CD14-positive monocyte (primary cell): ENCODE data around the gene CPEB2. TPM values are rescaled to one million over a fixed set of nuclear protein-coding genes. Genes with fewer than 3 reads are reported as not detected.

Experiments
- DNase-seq, 3 donors: peaks; one replicate each; pipeline ENCODE4 v3.0.0-alpha.2; 2011 to 2022
- H2AFZ ChIP-seq: 2 replicates; pipeline ENCODE4 v1.6.0; 2012; ENCODE audit warnings: mild to moderate bottlenecking, low read depth, low read length, inconsistent platforms; ENCODE audit not compliant: insufficient read depth, poor library complexity, severe bottlenecking
- H3K27ac ChIP-seq, 2 donors: 1 replicate in 1 of 2; 2 replicates in 1 of 2; pipeline ENCODE4 v1.5.1; 2012 to 2013; ENCODE audit warnings: low read length in 2 of 2, control low read depth in 1 of 2, inconsistent platforms in 1 of 2, low read depth in 1 of 2, mild to moderate bottlenecking in 1 of 2
- H3K27me3 ChIP-seq, 2 donors: one replicate each; pipeline versions ENCODE4 v1.6.0 to v1.6.1; 2011 to 2013; ENCODE audit warnings: low read length in 2 of 2; ENCODE audit not compliant: control insufficient read depth in 2 of 2, insufficient read depth in 2 of 2
- H3K36me3 ChIP-seq, 2 donors: replicated peaks in 1 of 2; 1 replicate in 1 of 2; 2 replicates in 1 of 2; pipeline versions ENCODE4 v1.5.1 to v1.6.1; 2012 to 2013; ENCODE audit warnings: low read length in 2 of 2, control low read depth in 1 of 2, inconsistent platforms in 1 of 2, mild to moderate bottlenecking in 1 of 2; ENCODE audit not compliant: insufficient read depth in 2 of 2, control insufficient read depth in 1 of 2
- H3K4me1 ChIP-seq, 2 donors: 1 replicate in 1 of 2; 2 replicates in 1 of 2; pipeline versions ENCODE4 v1.5.1 to v1.6.1; 2012 to 2013; ENCODE audit warnings: low read length in 2 of 2, control low read depth in 1 of 2, inconsistent platforms in 1 of 2, mild to moderate bottlenecking in 1 of 2, moderate library complexity in 1 of 2; ENCODE audit not compliant: insufficient read depth in 2 of 2, control insufficient read depth in 1 of 2
- H3K4me2 ChIP-seq: replicated peaks from 2 replicates; pipeline ENCODE3; 2012; ENCODE audit warnings: low read length, moderate library complexity, mild to moderate bottlenecking; ENCODE audit not compliant: poor library complexity, severe bottlenecking; ENCODE audit errors: extremely low read depth
- H3K4me3 ChIP-seq, 3 experiments: fragments of 200-600 bp in 1 of 3; sonication (generic) in 1 of 3; replicated peaks in 1 of 3; 1 replicate in 2 of 3; 2 replicates in 1 of 3; pipeline ENCODE4 v1.5.1; 2011 to 2013; ENCODE audit warnings: low read length in 3 of 3, mild to moderate bottlenecking in 3 of 3, control low read depth in 2 of 3, low read depth in 2 of 3, inconsistent platforms in 1 of 3, moderate library complexity in 1 of 3
- H3K79me2 ChIP-seq: 2 replicates; pipeline ENCODE4 v1.6.0; 2012; ENCODE audit warnings: mild to moderate bottlenecking, control low read depth, inconsistent platforms, low read length, moderate library complexity; ENCODE audit not compliant: insufficient read depth
- H3K9ac ChIP-seq: 2 replicates; pipeline ENCODE4 v1.6.0; 2017; ENCODE audit warnings: low read length, mild to moderate bottlenecking; ENCODE audit not compliant: insufficient read depth, poor library complexity, severe bottlenecking
- H3K9me3 ChIP-seq, 2 donors: replicated peaks in 1 of 2; 1 replicate in 1 of 2; 2 replicates in 1 of 2; pipeline versions ENCODE4 v1.5.1 to v1.6.1; 2012 to 2013; ENCODE audit warnings: low read length in 2 of 2, control low read depth in 1 of 2; ENCODE audit not compliant: control insufficient read depth in 1 of 2, insufficient read depth in 1 of 2
- H4K20me1 ChIP-seq: 2 replicates; pipeline ENCODE4 v1.6.0; 2012; ENCODE audit warnings: mild to moderate bottlenecking, low read length, control low read depth, moderate library complexity; ENCODE audit not compliant: insufficient read depth
- H3K27ac Mint-ChIP-seq, 7 donors: one replicate each; pipeline ENCODE4 v1.8.0; 2020; ENCODE audit warnings: mild to moderate bottlenecking in 7 of 7, mixed read lengths in 7 of 7, moderate library complexity in 6 of 7, inconsistent platforms in 2 of 7
- H3K27me3 Mint-ChIP-seq, 3 donors: one replicate each; pipeline ENCODE4 v1.8.0; 2021 to 2022; ENCODE audit warnings: low read depth in 3 of 3, mild to moderate bottlenecking in 3 of 3, mixed read lengths in 3 of 3, moderate library complexity in 3 of 3, inconsistent platforms in 1 of 3
- H3K36me3 Mint-ChIP-seq, 2 donors: one replicate each; pipeline ENCODE4 v1.8.0; 2020; ENCODE audit warnings: mixed read lengths in 2 of 2, inconsistent platforms in 1 of 2, mild to moderate bottlenecking in 1 of 2
- H3K4me1 Mint-ChIP-seq: one replicate; pipeline ENCODE4 v1.8.0; 2020; ENCODE audit warnings: mild to moderate bottlenecking, mixed read lengths
- H3K4me3 Mint-ChIP-seq, 2 donors: one replicate each; pipeline ENCODE4 v1.8.0; 2020; ENCODE audit warnings: mild to moderate bottlenecking in 2 of 2, mixed read lengths in 2 of 2, moderate library complexity in 1 of 2
- H3K9me3 Mint-ChIP-seq, 7 donors: one replicate each; pipeline ENCODE4 v1.8.0; 2020 to 2022; ENCODE audit warnings: mixed read lengths in 7 of 7, mild to moderate bottlenecking in 6 of 7, moderate library complexity in 6 of 7, inconsistent platforms in 2 of 7
- CTCF ChIP-seq: fragments of 200-600 bp; IDR thresholded peaks from one replicate; pipeline ENCODE4 v1.8.0; 2022; ENCODE audit warnings: antibody characterized with exemption, mild to moderate bottlenecking
- WGBS: methylation state at CpG from one replicate; pipeline ENCODE4 v1.1.5; 2013; ENCODE audit warnings: missing lambda C conversion rate; ENCODE audit not compliant: insufficient coverage; 5-methylcytosine and 5-hydroxymethylcytosine counted together
- intact Hi-C, 2 donors: fragments of 100-400 bp; cut with micrococcal nuclease; formaldehyde crosslinking; loops; one replicate each; pipeline versions ENCODE4 v1.15.0 to v1.15.1; 2023
- polyA plus RNA-seq, 3 donors: library from polyadenylated mRNA; depleted of rRNA in 1 of 3; unstranded in 2 of 3; stranded (reverse) in 1 of 3; fragments of 300-500 nt in 2 of 3; fragments of >200 nt in 1 of 3; fragmentation: Illumina TruSeq in 2 of 3; gene quantifications; 1 replicate in 2 of 3; 2 replicates in 1 of 3; pipeline ENCODE4 v1.2.3, GENCODE V29; 2012 to 2021

The CPEB2 gene
- polyA plus RNA-seq, 3 donors, result 1.6 to 8.2 (median 1.7) TPM

- Mint-ChIP-seq H3K4me1 (no peaks in the 10 kb centered on the region), H3K36me3 (no peaks in the 10 kb centered on the region), H3K9me3 (peaks cover 0 to 6% (median 5%) of the 10 kb centered on the region in 7 donors), H3K27me3 (peaks cover 0 to 4% (median 4%) of the 10 kb centered on the region in 3 donors), H3K4me3 (no peak overlapping the region), H3K27ac (no peak overlapping the region)
- no peak for TF ChIP-seq CTCF
- Histone ChIP-seq H3K4me1 (no peaks in the 10 kb centered on the region), H3K9ac (no peak overlapping the region), H3K79me2 (no peaks in the 10 kb centered on the region), H3K27me3 (no peaks in the 10 kb centered on the region), H4K20me1 (no peaks in the 10 kb centered on the region), H3K4me3 (no peak overlapping the region), H2AFZ (no peak overlapping the region), H3K9me3 (no peaks in the 10 kb centered on the region), H3K4me2 (no peak overlapping the region), H3K36me3 (no peaks in the 10 kb centered on the region), H3K27ac (no peak overlapping the region)
- no peak for DNase-seq
- intact Hi-C loops, result no loop called here
- WGBS, result 100% methylated on average over 2 of the region's 3 CpGs
Measured at GRCh38 chr4:14967982-14968381, 34.3 kb upstream of the CPEB2 start.

GRCh38 chr4:14977830-14978229 is 24.5 kb upstream of the CPEB2 start:
- TF ChIP-seq CTCF, result no peak
- H3K27me3 Mint-ChIP-seq, result peaks cover 0 to 1% (median 1%) of the 10 kb centered on the region in 3 donors
- no peaks in the 10 kb centered on the region for H3K36me3 Mint-ChIP-seq
- Histone ChIP-seq H3K9ac (no peak overlapping the region), H3K4me3 (no peak overlapping the region), H3K27ac (no peak overlapping the region), H3K27me3 (no peaks in the 10 kb centered on the region), H3K4me2 (no peak overlapping the region), H4K20me1 (no peaks in the 10 kb centered on the region), H3K4me1 (no peaks in the 10 kb centered on the region), H3K9me3 (no peaks in the 10 kb centered on the region), H3K79me2 (no peaks in the 10 kb centered on the region), H3K36me3 (no peaks in the 10 kb centered on the region), H2AFZ (no peak overlapping the region)
- no peaks in the 10 kb centered on the region for H3K4me1 Mint-ChIP-seq
- DNase-seq, result no peak
- H3K4me3 Mint-ChIP-seq, result no peak overlapping the region
- no peak overlapping the region for H3K27ac Mint-ChIP-seq
- peaks cover 0 to 8% (median 3%) of the 10 kb centered on the region in 7 donors for H3K9me3 Mint-ChIP-seq
- intact Hi-C loops, result no loop called here
